ENCODE measurements around the gene CASP5.
"Not testable (repeated sequence)": the region's sequence is repeated elsewhere in the genome, so short reads cannot be mapped to it uniquely, and the experiment has no call there.

CASP5 gene

DNA sequence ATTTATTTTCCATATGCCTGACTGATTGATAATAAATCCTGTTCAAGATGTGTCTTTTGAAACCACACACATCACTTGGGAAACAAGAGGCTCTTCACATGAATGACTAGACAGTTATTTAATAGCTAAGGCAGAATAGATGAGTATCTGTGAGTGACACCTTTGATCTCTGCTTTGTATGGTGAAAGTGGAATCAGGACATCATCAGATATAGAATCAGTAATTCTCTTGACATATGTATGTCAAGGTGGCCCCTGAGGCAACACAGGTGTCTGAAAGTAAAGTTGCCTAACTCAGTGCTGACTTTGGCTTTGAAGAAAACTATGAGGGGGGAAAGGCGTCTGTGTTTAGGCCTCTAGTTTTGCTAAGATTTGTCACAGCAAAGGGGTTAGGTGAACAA, 43.1 kb downstream of the CASP5 start:
- Histone ChIP-seq H3K27ac (ENCODE audit: low read depth, low read length) (no peak overlapping the region), H3K9ac (ENCODE audit: low read length) (no peak overlapping the region), H3K4me1 (ENCODE audit: control insufficient read depth, insufficient read depth, low read length) (no peaks in the 10 kb centered on the region), H3K27me3 (ENCODE audit: control insufficient read depth, insufficient read depth, low read length) (no peaks in the 10 kb centered on the region), H3K4me3 (ENCODE audit: low read length) (no peak overlapping the region), H3K36me3 (ENCODE audit: control insufficient read depth, insufficient read depth, low read length) (no peaks in the 10 kb centered on the region)

DNA sequence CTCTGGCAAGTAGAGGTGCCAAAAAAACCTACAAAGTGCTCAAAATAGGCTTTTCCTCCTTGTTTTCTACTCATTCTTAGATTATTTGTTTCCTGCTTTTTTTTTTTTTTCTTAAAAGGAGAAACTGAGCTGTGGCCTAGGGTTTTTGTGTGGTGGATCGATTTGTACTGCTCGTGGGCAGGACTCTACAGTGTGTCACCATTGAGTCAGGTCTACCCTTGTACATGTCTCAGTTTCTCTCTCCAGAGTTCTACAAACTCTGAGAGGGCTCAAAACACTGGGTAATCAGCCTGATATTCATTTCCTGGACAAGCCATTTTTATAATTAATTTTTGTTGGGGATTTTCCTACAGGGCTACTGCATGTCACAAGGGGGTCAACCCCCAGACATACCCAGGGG, 49.4 kb downstream of the CASP5 start:
- H3K27ac ChIP-seq (ENCODE audit: low read depth, low read length) = no peak overlapping the region
- H3K9ac ChIP-seq (ENCODE audit: low read length) = no peak overlapping the region
- H3K36me3 ChIP-seq (ENCODE audit: control insufficient read depth, insufficient read depth, low read length) = no peaks in the 10 kb centered on the region
- no peaks in the 10 kb centered on the region for H3K27me3 ChIP-seq (ENCODE audit: control insufficient read depth, insufficient read depth, low read length)
- H3K4me1 ChIP-seq (ENCODE audit: control insufficient read depth, insufficient read depth, low read length) = no peaks in the 10 kb centered on the region
- H3K4me3 ChIP-seq (ENCODE audit: low read length) = no peak overlapping the region

DNA sequence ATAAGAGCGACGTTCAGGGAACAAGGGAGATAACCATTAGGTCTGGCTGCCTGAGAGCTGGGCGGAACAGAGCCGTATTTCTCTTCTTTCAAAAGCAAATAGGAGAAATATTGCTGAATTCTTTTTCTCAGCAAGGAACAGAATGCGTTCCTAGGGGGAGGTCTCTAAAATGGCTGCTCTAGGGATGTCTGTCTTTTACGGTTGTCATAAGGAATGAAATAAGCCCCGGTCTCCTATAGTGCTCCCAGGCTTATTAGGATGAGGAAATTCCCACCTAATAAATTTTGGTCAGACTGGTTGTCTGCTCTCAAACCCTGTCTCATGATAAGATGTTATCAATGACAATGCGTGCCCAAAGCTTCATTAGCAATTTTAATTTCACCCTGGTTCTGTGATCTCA, 50.0 kb downstream of the CASP5 start:
- H3K9ac ChIP-seq (ENCODE audit: low read length); H3K4me1 ChIP-seq (ENCODE audit: control insufficient read depth, insufficient read depth, low read length); H3K36me3 ChIP-seq (ENCODE audit: control insufficient read depth, insufficient read depth, low read length); H3K27ac ChIP-seq (ENCODE audit: low read depth, low read length); H3K4me3 ChIP-seq (ENCODE audit: low read length); H3K27me3 ChIP-seq (ENCODE audit: control insufficient read depth, insufficient read depth, low read length): not testable (repeated sequence)

DNA sequence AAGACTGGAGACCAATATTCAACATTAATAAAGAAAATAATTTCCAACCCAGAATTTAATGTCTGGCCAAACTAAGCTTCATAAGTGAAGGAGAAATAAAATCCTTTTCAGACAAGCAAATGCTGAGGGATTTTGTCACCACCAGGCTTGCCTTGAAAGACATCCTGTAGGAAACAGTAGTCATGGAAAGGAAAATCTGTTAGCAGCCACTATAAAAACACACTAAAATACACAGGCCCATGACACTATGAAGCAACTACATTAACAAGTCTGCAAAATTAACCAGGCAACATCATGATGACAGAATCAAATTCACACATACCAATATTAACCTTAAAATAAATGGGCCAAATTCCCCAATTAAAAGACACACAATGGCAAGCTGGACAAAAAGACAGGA, 52.2 kb downstream of the CASP5 start:
- no peaks in the 10 kb centered on the region for H3K4me1 ChIP-seq (ENCODE audit: control insufficient read depth, insufficient read depth, low read length)
- H3K27ac ChIP-seq (ENCODE audit: low read depth, low read length) = no peak overlapping the region
- H3K36me3 ChIP-seq (ENCODE audit: control insufficient read depth, insufficient read depth, low read length) = no peaks in the 10 kb centered on the region
- H3K27me3 ChIP-seq (ENCODE audit: control insufficient read depth, insufficient read depth, low read length) = no peaks in the 10 kb centered on the region
- no peak overlapping the region for H3K4me3 ChIP-seq (ENCODE audit: low read length)
- H3K9ac ChIP-seq (ENCODE audit: low read length) = no peak overlapping the region

DNA sequence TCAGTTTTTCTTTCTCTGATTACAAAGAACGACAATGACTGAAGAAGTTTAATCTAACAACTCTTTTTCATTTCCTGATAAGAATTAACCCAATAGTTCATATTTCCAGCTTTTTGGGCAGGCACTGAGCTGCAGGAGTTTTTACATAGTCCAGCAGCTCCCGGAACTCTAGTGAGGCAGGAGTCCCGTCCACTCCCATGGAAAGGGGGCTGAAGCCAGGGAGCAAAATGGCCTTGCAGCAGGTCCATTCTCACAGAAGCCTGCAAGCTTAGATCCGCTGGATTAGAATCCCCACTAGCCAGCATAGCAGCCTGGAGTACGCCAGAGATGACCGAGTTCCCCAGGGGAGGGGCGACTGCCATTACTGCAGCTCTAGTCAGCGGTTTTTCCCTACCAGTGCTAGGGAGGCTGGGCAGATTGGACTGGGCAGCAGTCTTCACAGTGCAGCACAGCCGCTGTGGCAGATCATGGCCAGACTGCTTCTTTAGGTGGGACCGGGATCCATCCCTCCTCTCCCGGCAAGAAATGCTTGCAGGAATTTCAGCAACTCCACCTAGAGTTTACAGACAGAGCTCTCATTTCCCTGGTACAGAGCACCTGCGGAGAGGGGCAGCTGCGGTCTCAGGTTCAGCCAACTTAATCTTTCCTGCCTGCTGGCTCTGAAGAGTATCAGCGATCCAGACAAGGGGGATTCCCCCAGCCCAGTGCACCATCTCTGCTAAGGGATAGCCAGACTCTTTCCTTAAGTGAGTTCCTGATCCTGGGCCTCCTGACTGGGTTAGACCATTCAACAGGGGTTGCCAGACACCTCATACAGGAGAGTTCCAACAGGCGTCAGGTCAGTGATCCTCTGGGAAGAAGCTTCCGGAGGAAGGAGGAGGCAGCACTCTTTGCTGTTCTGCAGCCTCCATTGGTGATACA, 53.9 kb downstream of the CASP5 start:
- no peak overlapping the region for H3K9ac ChIP-seq (ENCODE audit: low read length)
- H3K4me1 ChIP-seq (ENCODE audit: control insufficient read depth, insufficient read depth, low read length) = no peaks in the 10 kb centered on the region

DNA sequence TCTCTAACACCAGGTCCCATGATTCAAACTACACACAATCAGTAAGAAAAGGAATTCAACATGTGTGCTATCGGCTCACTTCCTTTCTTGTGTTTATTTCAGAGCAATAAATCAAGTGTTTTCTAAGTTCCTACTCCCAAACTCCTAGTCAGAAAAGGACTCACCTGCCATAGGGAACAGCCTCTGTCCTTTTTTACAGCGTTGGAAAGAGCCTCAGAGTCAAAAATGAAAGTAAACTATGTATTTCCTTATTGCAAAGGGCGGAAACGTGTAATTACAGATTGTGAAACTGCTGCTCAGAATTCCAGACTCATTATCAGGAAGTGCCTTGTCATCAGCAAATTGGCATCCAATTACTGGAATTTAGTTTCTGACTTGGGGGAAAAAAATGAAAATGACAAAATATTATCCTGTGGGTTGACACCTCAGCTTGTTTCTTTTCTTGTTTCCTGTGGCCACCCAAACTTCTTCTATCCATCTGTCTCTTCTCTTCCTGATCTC, 54.6 kb downstream of the CASP5 start, which contains the start of gene CASP4:
CASP4 (minus strand) TSS at position 220 of the 501 bp plus-strand sequence; CDS start at position 171, 49 bp downstream.
- H3K36me3 ChIP-seq (ENCODE audit: control insufficient read depth, insufficient read depth, low read length) = no peaks in the 10 kb centered on the region
- H3K27ac ChIP-seq (ENCODE audit: low read depth, low read length) = peak within 1 kb of the TSS; percentile 71
- no peaks in the 10 kb centered on the region for H3K27me3 ChIP-seq (ENCODE audit: control insufficient read depth, insufficient read depth, low read length)
- peak within 1 kb of the TSS; percentile 72 for H3K4me3 ChIP-seq (ENCODE audit: low read length)
- H3K4me1 ChIP-seq (ENCODE audit: control insufficient read depth, insufficient read depth, low read length) = no peaks in the 10 kb centered on the region
- H3K9ac ChIP-seq (ENCODE audit: low read length) = peak within 1 kb of the TSS; percentile 52

More for the DNA sequence above, 53.9 kb downstream of the CASP5 start:
- H3K27ac ChIP-seq (ENCODE audit: low read depth, low read length) = peak overlapping the region; percentile 71
- H3K27me3 ChIP-seq (ENCODE audit: control insufficient read depth, insufficient read depth, low read length) = no peaks in the 10 kb centered on the region
- H3K4me3 ChIP-seq (ENCODE audit: low read length) = peak overlapping the region; percentile 72
- no peaks in the 10 kb centered on the region for H3K36me3 ChIP-seq (ENCODE audit: control insufficient read depth, insufficient read depth, low read length)

DNA sequence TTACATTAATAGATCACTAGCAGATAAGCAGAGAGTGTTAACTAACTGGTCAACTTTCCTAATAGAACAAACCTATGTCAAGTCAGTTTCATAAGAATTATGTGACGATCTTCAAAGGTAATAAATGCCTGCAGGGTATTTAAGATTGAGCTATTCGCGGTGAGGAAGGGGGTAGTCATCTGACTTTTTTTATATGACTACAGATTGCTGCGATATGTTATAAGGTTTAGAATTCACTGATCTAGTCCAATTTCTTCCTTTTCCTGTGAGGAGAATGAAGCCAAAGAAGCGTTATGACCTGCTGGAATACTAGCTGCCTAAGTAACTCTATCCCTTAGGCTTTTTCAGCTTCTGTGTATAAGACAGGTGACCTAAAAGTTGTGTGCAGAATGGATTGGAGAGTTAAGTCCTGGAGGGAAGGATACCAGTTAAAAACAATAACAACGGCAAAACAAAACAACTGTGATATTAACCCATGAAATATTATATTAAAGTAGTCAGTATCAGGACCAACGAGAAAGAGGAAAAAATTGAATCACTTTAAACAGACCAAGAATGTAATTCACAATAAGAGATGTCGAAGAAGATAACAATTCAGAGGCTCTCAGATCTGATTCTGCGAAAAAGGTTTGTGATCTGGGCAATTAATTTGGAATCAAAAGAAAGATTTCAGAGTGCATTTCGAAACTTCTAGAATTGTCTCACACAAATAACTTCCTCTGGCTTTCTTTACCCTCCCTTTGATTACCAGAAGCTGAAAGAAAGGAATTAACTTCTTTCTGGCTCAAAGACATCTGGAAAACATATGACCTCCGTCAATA, 55.2 kb downstream of the CASP5 start:
- Histone ChIP-seq H3K27ac (ENCODE audit: low read depth, low read length) (peak overlapping the region; percentile 71), H3K9ac (ENCODE audit: low read length) (peak overlapping the region; percentile 52), H3K4me1 (ENCODE audit: control insufficient read depth, insufficient read depth, low read length) (no peaks in the 10 kb centered on the region), H3K27me3 (ENCODE audit: control insufficient read depth, insufficient read depth, low read length) (no peaks in the 10 kb centered on the region), H3K4me3 (ENCODE audit: low read length) (peak overlapping the region; percentile 72), H3K36me3 (ENCODE audit: control insufficient read depth, insufficient read depth, low read length) (no peaks in the 10 kb centered on the region)

DNA sequence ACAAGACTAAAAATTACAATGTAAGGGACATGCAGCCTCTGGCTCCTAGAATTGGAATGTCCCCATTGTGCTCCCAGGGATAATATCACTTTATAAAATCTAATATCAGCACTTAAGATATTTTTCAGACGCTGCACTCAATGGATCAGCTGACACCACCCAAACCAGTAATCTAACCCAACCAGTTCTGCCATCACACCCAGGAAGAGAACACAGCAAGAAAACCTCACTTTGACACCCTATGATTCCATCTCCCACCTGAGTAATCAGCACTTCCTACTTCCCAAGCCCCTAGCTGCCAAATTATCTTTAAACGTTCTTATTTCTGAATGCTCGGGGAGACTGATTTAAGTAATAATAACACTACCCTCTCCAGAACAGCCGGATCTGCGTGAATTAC, 57.2 kb downstream of the CASP5 start:
- H3K27ac ChIP-seq (ENCODE audit: low read depth, low read length) = no peak overlapping the region
- no peaks in the 10 kb centered on the region for H3K27me3 ChIP-seq (ENCODE audit: control insufficient read depth, insufficient read depth, low read length)
- no peak overlapping the region for H3K4me3 ChIP-seq (ENCODE audit: low read length)
- H3K36me3 ChIP-seq (ENCODE audit: control insufficient read depth, insufficient read depth, low read length) = peaks cover 3% of the 10 kb centered on the region
- no peaks in the 10 kb centered on the region for H3K4me1 ChIP-seq (ENCODE audit: control insufficient read depth, insufficient read depth, low read length)
- no peak overlapping the region for H3K9ac ChIP-seq (ENCODE audit: low read length)

DNA sequence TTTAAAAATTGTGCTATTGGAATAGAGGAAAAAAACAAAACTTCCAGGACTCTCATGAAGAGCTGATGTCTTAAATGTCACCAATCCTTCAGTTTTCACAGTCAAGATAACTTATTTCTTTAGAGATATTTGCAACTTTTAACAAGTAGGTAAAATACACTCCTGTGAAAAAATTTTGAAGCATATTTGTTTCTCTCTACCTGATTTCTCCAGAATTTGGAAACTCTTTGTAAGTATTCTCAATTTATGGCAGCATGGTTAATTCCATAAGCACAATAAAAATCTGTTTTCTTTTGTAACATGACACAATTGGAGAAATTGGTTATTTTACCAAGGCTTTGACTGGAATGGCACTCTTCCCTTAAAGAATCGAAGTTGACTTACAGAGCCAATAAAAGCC, 58.7 kb downstream of the CASP5 start:
- H3K36me3 ChIP-seq (ENCODE audit: control insufficient read depth, insufficient read depth, low read length) = peaks cover 3% of the 10 kb centered on the region
- H3K4me3 ChIP-seq (ENCODE audit: low read length) = no peak overlapping the region
- no peaks in the 10 kb centered on the region for H3K27me3 ChIP-seq (ENCODE audit: control insufficient read depth, insufficient read depth, low read length)
- no peak overlapping the region for H3K27ac ChIP-seq (ENCODE audit: low read depth, low read length)
- no peaks in the 10 kb centered on the region for H3K4me1 ChIP-seq (ENCODE audit: control insufficient read depth, insufficient read depth, low read length)
- no peak overlapping the region for H3K9ac ChIP-seq (ENCODE audit: low read length)

DNA sequence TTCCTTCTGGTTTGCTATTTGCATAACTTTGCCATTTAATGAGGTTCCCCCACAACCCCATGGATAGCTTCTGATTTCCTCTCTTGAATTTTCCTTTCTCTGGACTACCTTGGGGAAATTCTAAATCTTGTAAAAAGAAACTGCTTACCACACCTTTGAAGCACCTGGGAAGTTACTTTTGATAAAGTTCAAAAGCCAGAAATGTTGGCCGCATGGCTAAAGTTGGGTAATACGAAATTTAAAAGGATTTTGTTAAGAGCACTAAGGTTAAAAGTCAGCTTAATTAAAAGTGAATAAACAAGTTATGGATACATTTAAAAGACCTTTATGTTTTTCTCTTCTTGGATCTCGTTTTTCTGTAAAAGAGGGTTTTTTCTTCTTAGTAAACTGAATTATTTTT, 60.1 kb downstream of the CASP5 start:
- peaks cover 3% of the 10 kb centered on the region for H3K36me3 ChIP-seq (ENCODE audit: control insufficient read depth, insufficient read depth, low read length)
- H3K4me3 ChIP-seq (ENCODE audit: low read length) = no peak overlapping the region
- H3K4me1 ChIP-seq (ENCODE audit: control insufficient read depth, insufficient read depth, low read length) = no peaks in the 10 kb centered on the region
- no peak overlapping the region for H3K9ac ChIP-seq (ENCODE audit: low read length)
- H3K27me3 ChIP-seq (ENCODE audit: control insufficient read depth, insufficient read depth, low read length) = no peaks in the 10 kb centered on the region
- H3K27ac ChIP-seq (ENCODE audit: low read depth, low read length) = no peak overlapping the region

DNA sequence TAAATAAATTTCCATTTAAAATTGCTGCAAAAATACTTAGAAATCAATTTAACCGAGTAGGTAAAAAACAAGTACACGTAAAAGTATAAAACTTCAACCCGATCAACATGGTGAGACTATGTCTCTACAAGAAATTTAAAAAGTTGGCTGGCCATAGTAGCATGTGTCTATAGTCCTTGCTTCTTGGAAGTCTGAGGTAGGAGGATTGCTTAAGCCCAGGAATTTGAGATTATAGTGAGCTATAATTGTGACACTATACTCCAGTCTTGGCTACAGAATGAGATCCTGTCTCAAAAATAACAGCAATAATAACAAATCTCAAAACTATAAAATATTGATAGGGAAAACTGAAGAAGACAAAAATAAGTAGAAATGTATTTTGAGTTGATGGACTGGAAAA, 65.7 kb downstream of the CASP5 start:
- Histone ChIP-seq H3K36me3 (ENCODE audit: control insufficient read depth, insufficient read depth, low read length) (peaks cover 3% of the 10 kb centered on the region), H3K27ac (ENCODE audit: low read depth, low read length) (no peak overlapping the region), H3K9ac (ENCODE audit: low read length) (no peak overlapping the region), H3K4me1 (ENCODE audit: control insufficient read depth, insufficient read depth, low read length) (no peaks in the 10 kb centered on the region), H3K27me3 (ENCODE audit: control insufficient read depth, insufficient read depth, low read length) (no peaks in the 10 kb centered on the region), H3K4me3 (ENCODE audit: low read length) (no peak overlapping the region)

DNA sequence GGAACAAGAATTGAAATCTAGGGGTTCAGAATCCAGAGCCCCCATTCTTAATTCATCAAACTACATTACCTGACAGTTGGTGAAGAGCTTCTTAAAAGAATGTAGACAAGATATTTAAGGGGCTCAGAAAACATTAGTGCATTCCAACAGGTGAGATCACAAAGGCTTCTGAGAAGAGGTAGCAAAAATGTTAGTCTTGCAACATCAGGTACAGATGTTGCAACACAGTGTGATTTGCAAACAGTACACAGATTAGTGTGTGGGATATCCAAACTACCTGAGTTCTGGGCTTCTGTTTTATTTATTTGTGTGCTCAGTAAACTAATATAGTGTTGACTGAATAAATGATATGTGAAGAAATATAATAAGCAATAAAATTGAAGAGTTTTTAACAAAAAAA, 66.4 kb downstream of the CASP5 start:
- H3K27ac ChIP-seq (ENCODE audit: low read depth, low read length) = no peak overlapping the region
- H3K4me1 ChIP-seq (ENCODE audit: control insufficient read depth, insufficient read depth, low read length) = no peaks in the 10 kb centered on the region
- H3K27me3 ChIP-seq (ENCODE audit: control insufficient read depth, insufficient read depth, low read length) = no peaks in the 10 kb centered on the region
- H3K4me3 ChIP-seq (ENCODE audit: low read length) = no peak overlapping the region
- H3K9ac ChIP-seq (ENCODE audit: low read length) = no peak overlapping the region
- H3K36me3 ChIP-seq (ENCODE audit: control insufficient read depth, insufficient read depth, low read length) = peaks cover 3% of the 10 kb centered on the region
